MCF 10A (cell line): ENCODE data around the gene TMEM271. TPM values are rescaled to one million over a fixed set of nuclear protein-coding genes. Genes with fewer than 3 reads are reported as not detected.
A peak's percentile ranks its signal among the peaks of the same experiment; 100 is the strongest.

Source experiments
- BruUV-seq: library from RNA; stranded (reverse); fragments of 400-500 nt; replicated peaks from 2 replicates; lab custom pipeline; 2021; lab: Mats Ljungman, UMichigan
- CTCF ChIA-PET: fragments of 300-600 bp; sonication (Branson Sonifier 250); formaldehyde crosslinking; extraction: SDS; loops from one replicate; lab custom pipeline; 2021; ENCODE audit warnings: antibody characterized with exemption, inconsistent platforms; lab: Yijun Ruan, JAX
- POLR2A ChIA-PET: fragments of 300-600, 350-650 bp; sonication (Branson Sonifier 250); formaldehyde crosslinking; extraction: SDS; loops from one replicate; lab custom pipeline; 2020; ENCODE audit warnings: antibody characterized with exemption, inconsistent platforms; lab: Yijun Ruan, JAX
- DNase-seq: peaks from one replicate; pipeline ENCODE4 v3.0.0-alpha.2; 2018; ENCODE audit not compliant: unreplicated experiment
- H3K27ac Mint-ChIP-seq: one replicate; pipeline ENCODE4 v1.8.0; 2022; ENCODE audit warnings: mild to moderate bottlenecking, low read depth, mixed read lengths; ENCODE audit not compliant: unreplicated experiment
- H3K27me3 Mint-ChIP-seq: one replicate; pipeline ENCODE4 v1.8.0; 2022; ENCODE audit warnings: mixed read lengths; ENCODE audit not compliant: insufficient read depth, unreplicated experiment
- H3K36me3 Mint-ChIP-seq: one replicate; pipeline ENCODE4 v1.8.0; 2022; ENCODE audit warnings: mild to moderate bottlenecking, moderate library complexity, mixed read lengths; ENCODE audit not compliant: insufficient read depth, unreplicated experiment
- H3K4me1 Mint-ChIP-seq: one replicate; pipeline ENCODE4 v1.8.0; 2022; ENCODE audit warnings: mixed read lengths; ENCODE audit not compliant: insufficient read depth, unreplicated experiment
- H3K4me3 Mint-ChIP-seq: one replicate; pipeline ENCODE4 v1.8.0; 2022; ENCODE audit warnings: mild to moderate bottlenecking, moderate library complexity, mixed read lengths; ENCODE audit not compliant: unreplicated experiment
- H3K9me3 Mint-ChIP-seq: one replicate; pipeline ENCODE4 v1.8.0; 2022; ENCODE audit warnings: mixed read lengths; ENCODE audit not compliant: unreplicated experiment
- CTCF ChIP-seq: fragments of 200-600 bp; IDR thresholded peaks from one replicate; pipeline ENCODE4 v1.8.0; 2022; ENCODE audit warnings: antibody characterized with exemption, mild to moderate bottlenecking; ENCODE audit not compliant: unreplicated experiment
- intact Hi-C: fragments of 100-400 bp; cut with micrococcal nuclease; formaldehyde crosslinking; loops from 2 replicates; pipeline ENCODE4 v1.14.1; 2022
- total RNA-seq: library from RNA; stranded (reverse); gene quantifications from 2 replicates; pipeline ENCODE4 v1.2.3, GENCODE V29; 2022

TMEM271 gene
- total RNA-seq, 1 experiment from 2014 or later: not detected

GRCh38 chr4:612052-612748 lies 36.1 kb upstream of the TMEM271 start:
- no peak overlapping the region for H3K27ac Mint-ChIP-seq
- H3K4me3 Mint-ChIP-seq: no peak overlapping the region
- no peak for DNase-seq
- TF ChIP-seq CTCF: no peak
- CTCF ChIA-PET: interaction anchor here (0.5 to 1.1 kb wide), 3 partner anchors 12 to 85 kb away, joined by 3 read pairs; no protein-coding TSS in a partner anchor
- intact Hi-C loops: no loop called here
- peaks cover 44% of the 10 kb centered on the region for H3K27me3 Mint-ChIP-seq
- POLR2A ChIA-PET: no interaction called here
- no TSS peak for BruUV-seq
- H3K9me3 Mint-ChIP-seq: peaks cover 9% of the 10 kb centered on the region
- H3K4me1 Mint-ChIP-seq: peaks cover 30% of the 10 kb centered on the region
- H3K36me3 Mint-ChIP-seq: peaks cover 6% of the 10 kb centered on the region

GRCh38 chr4:610411-611261 lies 34.5 kb upstream of the TMEM271 start:
- H3K27me3 Mint-ChIP-seq: peaks cover 35% of the 10 kb centered on the region
- no TSS peak for BruUV-seq
- no peak overlapping the region for H3K4me3 Mint-ChIP-seq
- no peak for TF ChIP-seq CTCF
- DNase-seq: peak; percentile 96
- H3K9me3 Mint-ChIP-seq: peaks cover 9% of the 10 kb centered on the region
- peak overlapping the region; percentile 70 for H3K27ac Mint-ChIP-seq
- peaks cover 23% of the 10 kb centered on the region for H3K4me1 Mint-ChIP-seq
- ChIA-PET CTCF (interaction anchor here (0.6 to 1.2 kb wide), 6 partner anchors 64 to 109 kb away, joined by 3 to 5 read pairs (median 3); partner anchors contain the start of genes ATP5ME and MYL5), POLR2A (interaction anchor here (0.6 to 2.2 kb wide), 11 partner anchors 11 to 377 kb away, joined by 3 to 23 read pairs (median 4); partner anchors contain the start of genes ATP5ME, IDUA and MYL5)
- intact Hi-C loops: no loop called here
- H3K36me3 Mint-ChIP-seq: peaks cover 6% of the 10 kb centered on the region

GRCh38 chr4:609400-610050 lies 33.4 kb upstream of the TMEM271 start:
- ChIA-PET POLR2A (interaction anchor here (1.1 to 2.2 kb wide), 3 partner anchors 10 to 66 kb away, joined by 4 to 23 read pairs (median 5); partner anchors contain the start of genes ATP5ME and MYL5), CTCF (interaction anchor here (0.6 to 1.1 kb wide), 2 partner anchors 9 to 63 kb away, joined by 3 to 6 read pairs; no protein-coding TSS in a partner anchor)
- TF ChIP-seq CTCF: no peak
- BruUV-seq: no TSS peak
- Mint-ChIP-seq H3K36me3 (peaks cover 6% of the 10 kb centered on the region), H3K9me3 (peaks cover 9% of the 10 kb centered on the region), H3K4me1 (peaks cover 20% of the 10 kb centered on the region), H3K4me3 (no peak overlapping the region), H3K27ac (no peak overlapping the region), H3K27me3 (peaks cover 24% of the 10 kb centered on the region)
- no peak for DNase-seq
- intact Hi-C loops: loop anchor here (10.0 kb wide), 1 partner anchor 145 kb away; no protein-coding TSS in a partner anchor
